OCI-LY3 (cell line): ENCODE measurements around the gene NUBPL.

ENCODE experiments used
- CTCF ChIP-seq: fragments of 200-600, 300-600 bp; sonication (generic); IDR thresholded peaks from 2 replicates; pipeline ENCODE4 v1.5.1; 2014; ENCODE audit warnings: antibody characterized with exemption, low read length, low read depth
- EZH2phosphoT487 ChIP-seq: fragments of 200-600 bp; shearing (Covaris generic); IDR thresholded peaks from 2 replicates; pipeline ENCODE4 v1.6.1; 2018; ENCODE audit warnings: antibody characterized with exemption, mixed run types, low read depth

GRCh38 chr14:31889297-31889696, 328.1 kb downstream of the NUBPL start:
- TF ChIP-seq CTCF (no peak), EZH2phosphoT487 (no peak)
